ENCODE measurements around the gene BMP7.

BMP7 gene

DNA sequence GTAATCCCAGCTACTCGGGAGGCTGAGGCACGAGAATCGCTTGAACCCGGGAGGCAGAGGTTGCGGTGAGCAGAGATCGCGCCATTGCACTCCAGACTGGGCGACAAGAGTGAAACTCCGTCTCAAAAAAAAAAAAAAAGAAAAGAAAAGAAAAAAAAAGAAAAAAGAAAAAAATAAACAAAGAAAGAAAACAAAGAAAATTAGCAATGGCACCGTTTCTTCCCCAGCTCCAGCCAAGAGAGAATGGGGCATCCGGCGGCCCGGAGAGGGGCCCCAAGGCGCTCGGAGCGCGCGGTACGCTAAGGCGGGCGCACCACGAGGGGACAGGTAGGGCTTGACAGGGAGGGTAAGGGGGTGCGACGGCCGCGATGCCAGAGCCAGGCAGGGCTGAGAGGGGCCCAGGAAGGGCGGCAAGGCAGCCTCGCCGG is 1.5 kb downstream of the BMP7 start:
- peak; percentile 27 for DNase-seq

DNA sequence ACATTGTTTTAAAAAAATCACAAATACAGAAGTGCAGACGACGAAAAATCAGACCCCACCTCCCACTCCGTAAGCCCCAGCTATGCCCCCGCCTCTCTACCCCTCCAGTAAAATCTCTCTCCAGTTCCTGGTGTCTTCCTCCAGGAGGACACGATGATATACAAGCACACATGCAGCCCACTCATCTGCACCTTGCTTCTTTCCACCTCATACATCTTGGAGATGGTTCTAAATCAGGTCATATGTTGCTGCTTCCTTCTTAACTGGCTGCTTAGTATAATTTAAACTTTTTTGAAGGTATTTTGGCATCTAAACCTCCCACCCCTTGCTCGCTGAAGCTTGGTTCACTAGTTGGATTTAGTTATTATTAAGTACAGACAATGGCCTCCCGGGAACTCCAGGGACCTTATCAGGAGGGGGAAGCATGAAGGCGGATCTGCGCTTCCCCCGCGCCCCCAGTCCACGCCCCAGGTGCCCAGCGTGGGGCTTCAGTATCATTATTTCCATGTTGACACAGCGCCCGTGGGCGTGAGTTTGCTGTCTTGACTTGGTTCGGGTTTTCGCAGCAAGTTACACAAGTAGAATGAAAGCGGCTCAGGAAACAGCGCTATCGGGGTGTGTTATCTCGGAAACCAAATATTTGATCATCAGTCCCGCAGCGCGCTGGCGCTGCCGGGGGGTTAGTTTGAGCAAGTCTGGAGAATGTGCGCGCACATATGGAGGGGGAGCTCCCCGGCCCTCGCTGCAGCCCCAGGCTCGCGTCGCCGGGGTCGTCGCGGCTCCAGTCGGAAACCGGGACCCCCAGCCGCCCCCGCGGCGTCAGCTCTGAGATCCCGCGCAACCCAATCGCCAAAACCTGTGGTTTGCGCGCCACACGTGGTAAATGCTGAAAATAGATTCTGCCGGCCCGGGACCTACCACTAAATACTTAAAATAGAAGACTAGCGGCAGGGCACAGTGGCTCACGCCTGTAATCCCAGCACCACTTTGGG is 2.3 kb downstream of the BMP7 start:
- DNase-seq, result peak; percentile 86

DNA sequence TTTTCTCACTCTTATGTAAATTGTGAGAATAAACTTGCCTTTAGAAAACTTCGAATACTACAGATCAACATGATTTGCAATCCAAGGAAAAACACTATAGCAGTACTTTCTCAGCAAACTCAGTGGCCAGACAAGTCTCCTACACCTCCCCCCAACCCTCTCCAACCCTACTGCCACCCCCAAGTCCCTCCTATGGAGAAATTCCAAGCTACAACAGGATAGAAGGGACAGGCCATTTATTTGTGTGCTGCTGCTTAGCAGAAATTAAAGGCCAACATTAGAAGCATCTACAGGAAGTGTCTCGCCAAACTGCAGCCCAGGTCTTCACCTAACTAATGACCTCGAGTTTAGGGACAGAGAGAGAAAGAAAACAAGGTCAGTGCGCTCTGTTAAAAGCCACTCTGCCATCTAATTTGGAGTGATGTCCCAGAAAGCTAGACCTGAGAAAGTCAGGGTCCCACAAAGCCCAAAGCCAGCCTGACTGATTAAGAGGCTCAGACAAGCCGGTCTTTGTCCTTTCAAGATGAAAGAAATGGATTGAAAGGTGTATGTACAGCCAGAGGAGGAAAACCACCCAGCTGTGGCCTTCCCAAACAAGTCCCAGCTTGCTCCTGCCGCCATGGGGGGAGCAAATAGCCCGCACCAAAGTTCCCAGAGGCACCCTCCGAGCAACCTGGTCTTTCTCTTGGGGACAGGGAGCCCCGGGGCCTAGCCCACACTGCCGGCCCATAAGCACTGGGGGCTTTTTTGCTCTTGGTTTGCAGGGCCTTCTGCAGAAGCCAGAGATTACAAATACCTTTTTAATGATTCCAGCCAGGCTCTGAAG is 3.4 kb downstream of the BMP7 start:
- peak; percentile 77 for DNase-seq

DNA sequence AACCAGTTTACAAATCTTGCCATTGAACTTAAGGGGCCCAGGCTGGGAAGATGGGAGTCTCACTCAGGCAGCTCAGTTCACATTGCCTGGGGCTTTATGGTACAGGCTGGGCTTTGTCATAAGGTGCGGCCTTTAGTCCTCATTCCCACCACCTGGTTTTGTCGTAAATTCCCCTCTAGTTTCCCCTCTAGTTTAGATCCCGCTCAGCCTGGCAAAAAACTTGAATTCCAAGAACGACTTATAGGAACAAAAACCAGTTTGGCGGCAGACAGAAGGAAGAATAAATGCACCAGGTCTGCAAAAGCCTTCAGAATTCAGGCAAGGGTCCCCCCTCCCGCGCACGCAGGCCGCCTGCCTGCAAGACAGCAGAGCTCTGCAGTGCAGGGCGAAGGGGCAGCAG is 4.1 kb downstream of the BMP7 start:
- peak; percentile 33 for DNase-seq

DNA sequence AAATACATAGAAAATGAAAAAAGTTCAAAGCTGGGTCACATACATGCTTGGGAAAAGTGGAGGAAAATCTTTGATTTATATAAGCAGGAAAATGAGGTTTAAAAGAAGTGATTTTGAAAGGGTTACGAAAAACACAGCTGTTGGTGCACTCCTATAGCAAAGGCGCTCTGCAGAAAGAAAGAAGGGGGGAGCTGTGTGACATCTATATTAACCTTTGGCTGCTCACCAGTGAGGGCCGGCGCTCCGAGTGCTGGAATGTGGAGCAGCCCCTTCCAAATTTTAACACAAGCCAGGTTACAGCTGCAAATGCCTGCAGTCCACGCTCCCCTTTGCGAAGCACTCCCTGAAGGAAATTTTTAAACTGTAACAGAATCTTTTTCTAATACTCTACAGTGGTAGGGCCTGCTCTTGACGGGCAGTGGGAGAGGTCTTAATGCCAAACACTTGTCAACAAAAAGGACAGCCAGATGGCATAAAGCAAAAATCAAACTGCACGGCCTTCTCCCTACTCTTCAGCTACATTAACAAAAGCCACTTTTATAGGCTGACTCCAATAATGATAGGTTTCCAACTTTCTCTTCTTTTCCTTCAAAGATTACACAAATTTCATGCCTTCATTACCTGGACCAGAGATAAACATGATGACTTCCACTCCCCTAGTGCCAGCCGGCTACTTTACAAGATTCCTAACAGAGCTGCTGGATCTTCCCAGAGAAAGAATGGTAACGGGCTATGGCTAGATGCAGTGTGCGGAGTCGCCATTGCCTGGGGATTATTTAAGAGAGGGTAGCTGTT is 4.8 kb downstream of the BMP7 start:
- DNase-seq, result no peak

DNA sequence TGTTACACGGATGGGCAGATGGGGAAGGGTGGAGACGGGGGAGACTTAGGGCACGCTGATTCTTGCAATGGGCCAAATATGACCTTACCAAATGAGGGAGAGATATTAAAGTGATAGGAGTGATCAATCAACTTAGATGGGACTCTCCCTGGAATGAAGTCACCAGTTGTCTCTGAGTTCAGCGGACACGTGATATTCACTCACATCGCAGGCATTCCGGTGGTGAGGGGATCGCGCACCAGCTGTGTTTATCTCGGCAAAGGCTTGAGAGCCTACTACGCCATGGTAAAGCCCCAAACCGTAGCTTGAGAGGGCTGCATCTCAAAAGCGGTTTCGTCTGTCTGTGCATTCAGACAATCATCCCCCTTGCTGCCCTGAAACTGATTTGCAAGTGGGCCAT is 5.5 kb downstream of the BMP7 start:
- DNase-seq, result no peak

DNA sequence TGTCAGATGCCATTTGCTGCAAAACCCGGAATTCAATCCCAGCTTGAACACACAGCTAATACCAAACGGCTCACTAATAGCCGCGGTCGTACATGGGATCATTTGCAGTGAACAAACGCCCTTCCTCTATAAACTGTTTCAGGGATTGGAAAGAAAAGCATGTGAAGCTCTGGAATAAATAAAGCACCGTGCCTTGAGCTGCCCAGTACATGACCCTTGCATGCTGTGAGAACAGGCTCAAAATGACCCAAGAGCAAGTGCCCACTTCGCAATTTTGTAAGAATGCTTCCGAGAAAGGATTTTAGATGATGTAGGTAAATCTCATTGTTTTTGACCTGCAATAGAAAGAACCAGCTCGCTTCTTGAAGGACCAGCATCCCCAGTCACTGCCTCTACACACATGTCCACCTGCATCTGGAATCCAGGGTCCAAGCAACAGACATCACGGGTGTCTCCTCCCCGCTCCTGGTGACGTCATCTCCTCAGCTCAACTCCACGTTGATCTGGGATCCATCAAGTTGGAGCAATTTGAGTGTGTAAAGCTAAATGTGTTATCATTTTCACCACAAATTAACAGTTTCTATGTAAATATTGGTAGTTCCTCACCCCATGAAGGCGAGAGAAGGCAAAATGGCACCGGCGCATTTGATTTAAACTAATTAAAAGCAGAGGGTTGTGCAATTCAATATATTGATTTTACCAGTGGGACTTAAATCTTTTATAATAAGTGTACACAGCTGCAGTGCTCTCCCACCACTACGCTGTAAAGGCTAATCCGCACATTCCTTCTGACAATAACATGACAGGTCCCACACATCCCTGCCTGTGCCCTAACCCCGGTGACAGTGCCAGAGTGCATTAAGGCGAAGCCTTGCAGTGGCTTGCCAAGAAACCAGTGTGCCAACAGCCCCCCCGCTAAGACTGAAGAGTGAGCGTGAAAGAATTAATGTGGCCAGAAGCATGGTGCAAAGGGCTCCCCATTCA is 6.2 kb downstream of the BMP7 start:
- no peak for DNase-seq

DNA sequence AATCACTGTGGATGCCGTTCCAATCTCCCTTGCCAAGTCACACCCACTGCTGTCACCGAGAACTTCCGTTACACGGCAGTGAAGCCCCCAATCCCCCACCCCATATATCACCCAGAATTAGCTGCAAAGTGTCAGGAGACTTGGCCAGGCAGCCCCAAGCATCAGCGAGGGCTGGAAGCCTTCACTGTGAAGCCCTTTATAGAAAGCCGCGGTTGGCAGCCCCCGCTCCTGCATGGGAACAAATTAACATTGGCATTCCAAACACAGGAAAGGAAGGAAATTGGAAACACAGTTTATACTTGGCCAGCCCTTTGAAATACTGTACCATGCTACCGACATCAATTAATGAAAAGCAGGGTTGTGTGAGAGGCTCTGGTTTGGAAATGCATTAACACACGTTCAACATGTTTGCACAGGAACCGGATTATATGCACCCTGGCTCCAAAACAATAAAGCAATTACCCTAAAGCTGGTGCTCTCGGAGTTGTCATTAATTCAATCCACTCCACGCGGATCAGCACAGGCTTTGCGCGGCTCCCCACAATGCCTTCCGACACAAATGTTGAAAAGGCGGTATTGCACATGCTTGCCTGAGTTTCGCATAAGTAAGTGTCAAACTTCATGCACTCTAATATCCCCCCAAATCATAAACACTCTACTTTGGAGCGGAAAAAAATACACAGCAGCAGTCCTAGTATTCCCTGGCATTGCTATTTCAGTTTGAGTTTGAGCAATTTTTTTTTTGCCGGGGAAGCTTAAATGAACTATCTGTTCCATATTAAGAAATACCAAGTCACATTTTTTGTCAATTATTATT is 7.1 kb downstream of the BMP7 start:
- peak; percentile 71 for DNase-seq

DNA sequence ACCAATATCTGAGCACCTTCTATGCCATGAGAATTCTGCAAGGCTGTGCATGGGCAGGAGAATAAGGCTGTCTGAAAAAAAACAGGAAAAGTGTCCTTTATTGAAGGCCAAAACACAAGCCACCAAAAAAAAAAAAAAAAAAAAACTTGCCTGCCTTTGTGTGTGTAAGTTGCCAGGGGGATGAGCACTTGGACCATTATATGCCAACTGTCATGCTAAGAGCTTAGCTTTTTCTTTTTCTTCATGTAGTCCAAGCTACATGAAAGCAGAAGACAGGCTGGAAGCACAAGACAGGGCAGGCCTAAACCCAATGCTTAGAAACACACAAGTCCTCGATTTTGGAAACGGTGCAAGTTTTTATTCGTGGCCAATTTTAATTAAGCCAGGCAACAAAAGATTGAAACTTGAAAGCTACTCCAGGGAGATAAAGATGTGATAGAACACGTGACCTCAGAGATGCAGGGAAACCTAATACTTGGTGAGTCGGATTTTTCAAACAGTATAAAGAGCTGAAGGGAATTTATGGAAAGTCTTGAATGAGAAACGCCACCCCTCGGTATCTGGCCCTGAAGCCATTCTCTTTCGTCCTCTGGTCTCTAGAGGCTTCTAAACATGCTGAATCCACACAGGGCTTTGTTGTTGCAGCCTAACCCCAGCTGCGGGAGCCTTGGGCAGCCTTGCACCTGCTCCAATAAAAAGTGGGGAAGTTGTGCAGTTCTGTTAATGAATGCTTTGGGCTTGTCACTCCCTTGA is 8.6 kb downstream of the BMP7 start:
- peak; percentile 77 for DNase-seq

DNA sequence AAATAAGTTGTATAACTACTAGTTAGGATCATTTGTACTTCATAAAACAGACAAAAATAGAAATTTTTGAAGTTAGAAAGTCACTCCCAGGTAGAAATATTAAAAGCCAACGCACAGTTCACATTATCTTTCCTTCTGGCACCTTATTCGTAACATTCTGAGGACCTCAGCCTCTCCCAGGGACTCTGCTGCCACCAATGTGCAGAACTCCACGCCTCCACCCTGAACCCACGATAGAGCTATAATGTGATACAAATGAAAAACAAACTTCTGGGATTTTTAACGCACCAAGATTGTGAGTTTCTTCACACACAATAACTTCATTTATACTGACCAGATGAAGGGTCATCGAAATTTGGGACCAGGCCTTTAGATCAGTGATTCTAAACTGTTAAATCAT is 9.5 kb downstream of the BMP7 start:
- DNase-seq, result no peak

DNA sequence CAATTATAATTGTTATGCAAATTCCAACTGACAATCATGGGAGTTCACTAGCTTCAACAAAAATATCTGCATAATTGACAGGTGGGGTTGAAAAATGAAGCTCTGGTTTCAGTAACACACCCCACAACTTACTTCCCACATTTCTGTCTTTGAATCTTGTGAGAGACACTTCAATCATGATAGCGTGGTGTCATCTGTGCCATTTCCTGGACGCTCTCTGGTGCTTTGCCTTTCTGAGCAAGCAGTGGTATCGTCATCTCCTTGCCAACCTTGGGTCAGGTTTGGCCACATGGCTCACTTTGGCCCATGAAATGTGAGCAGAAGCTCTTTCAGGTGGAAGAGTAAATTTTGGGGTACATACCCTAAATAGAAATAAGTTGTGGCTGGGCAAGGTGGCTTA is 10.2 kb downstream of the BMP7 start:
- DNase-seq, result peak; percentile 37

DNA sequence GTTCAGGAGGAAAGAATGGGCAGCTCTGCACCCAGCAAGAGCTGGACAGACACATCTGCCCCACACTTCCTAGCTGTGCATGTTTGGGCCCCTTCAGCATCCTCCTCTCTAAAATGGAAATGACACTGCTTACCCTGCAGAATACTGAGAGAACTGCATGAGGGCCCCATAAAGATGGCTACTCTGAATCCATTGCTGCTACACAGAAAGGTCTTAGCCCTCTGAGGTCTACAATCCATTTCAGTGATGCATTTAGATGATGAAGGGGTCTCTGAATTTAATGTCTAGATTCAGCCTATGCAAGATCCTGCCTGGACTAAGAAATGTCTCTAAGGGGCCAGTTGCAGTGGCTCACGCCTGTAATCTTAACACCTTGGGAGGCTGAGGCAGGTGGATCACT is 11.3 kb downstream of the BMP7 start:
- DNase-seq, result no peak

DNA sequence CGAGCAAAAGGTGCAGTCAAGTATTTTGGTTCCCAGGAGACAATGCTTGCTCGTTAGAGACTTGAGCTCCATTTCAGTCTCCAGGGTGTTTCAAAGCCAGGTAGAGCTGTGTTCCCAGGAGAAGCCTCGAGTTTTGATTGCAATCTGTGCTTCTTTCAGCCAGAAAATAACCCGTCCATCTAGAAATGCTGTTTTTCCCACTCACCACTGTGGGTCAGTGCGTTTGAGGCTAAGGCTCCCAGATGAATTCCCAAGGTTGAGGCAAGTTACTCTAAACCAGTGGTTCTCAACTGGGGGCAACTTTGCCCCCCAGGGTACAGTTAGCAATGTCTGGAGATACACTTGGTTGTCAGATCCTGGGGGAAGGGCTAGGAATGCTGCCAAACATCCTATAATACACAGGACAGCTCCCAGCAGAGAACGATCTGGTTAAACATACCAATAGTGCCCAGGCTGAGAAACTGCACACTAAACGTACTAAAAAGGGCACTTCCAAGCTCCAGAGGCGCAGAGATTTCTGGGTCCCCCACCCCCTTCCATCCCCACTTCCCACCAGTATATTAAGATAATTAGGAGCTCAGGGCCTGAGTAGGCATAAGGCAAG is 13.8 kb downstream of the BMP7 start:
- DNase-seq, result no peak

DNA sequence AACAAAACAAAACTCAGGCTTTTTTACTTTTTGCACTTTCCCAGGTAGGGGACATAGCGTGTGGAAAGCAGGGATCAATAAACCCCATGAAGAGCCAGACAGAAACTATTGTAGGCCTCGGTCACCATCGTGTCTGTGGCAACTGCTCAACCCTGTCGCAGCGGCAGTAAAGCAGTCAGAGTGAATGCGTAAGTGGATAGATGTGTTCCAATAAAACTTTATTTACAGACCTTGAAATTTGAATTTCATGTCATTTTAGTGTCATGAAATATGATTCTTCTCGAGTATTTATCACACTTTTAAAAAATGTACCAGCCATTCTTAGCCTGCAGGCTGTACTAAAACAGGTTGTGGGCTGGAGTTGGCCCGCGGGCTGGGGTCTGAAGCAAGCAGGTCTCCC is 14.5 kb downstream of the BMP7 start:
- no peak for DNase-seq

DNA sequence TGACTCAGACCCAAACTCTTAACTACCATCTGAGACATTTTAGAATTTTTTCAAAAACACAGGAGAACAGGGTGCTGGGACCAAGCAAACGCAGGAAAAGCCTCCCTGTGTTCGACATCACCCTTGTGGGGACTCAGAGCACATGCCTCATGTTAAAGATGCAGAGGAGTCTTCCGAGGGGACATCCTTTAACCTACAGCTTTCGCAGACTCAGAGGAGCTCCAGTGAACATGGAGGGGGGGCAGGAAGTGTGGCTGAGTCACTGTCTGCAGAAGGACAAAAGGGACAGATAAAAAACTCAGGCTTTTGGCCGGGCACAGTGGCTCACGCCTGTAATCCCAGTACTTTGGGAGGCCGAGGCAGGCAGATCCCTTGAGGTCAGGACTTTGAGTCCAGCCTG is 15.1 kb downstream of the BMP7 start:
- DNase-seq, result no peak

DNA sequence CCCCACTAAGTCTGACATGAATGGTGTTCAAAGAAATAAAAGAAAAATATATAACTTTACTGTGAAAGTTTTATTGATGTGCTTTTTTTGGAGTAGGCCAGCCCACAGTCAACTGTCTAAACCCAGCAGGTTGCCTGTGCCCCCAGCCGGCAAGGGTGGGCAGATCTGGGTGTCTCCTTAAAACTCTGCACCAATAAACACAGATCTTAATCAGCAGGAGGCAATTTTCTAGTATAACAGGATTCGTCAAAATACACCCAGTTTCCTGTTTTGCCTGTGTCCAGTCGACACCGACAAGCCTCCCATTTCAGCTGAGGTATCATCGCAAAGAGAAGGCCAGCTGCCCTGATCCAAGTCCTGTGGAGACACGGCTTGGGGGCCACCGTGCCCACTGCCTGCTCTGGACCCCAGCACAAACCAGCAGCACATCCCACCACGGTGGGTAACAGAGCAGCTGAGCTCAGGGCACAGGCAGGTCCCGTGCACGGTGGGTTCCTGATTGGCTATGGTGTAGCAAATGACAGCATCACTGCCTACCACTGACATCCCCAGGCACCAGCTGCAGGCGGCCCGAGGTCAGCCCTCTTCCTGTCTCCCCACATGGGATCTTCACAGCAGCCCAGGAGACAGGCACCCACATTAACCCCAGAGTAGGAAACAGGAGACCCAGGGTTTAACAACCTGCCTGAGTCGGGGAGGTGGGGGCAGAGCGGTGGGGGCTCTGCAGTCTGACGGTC is 15.7 kb downstream of the BMP7 start:
- DNase-seq, result no peak

DNA sequence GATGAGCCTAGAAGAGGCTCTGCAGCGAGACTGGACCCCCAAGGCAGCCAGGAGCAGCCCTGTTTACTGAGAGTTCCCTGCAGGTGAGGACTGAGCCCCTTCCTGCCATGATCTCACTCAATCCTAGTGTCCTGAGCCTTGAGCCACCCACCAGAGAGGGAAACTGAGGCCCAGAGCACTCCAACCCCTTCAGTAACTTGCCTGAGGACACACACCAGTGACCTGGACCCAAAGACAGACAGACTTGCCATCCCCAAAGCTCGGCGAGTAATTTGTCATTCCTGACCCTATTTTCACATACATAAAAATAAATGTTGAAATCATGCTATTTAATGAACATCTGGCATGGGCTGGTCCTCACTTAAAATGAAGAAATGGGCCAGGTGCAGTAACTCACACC is 16.7 kb downstream of the BMP7 start:
- DNase-seq, result no peak

DNA sequence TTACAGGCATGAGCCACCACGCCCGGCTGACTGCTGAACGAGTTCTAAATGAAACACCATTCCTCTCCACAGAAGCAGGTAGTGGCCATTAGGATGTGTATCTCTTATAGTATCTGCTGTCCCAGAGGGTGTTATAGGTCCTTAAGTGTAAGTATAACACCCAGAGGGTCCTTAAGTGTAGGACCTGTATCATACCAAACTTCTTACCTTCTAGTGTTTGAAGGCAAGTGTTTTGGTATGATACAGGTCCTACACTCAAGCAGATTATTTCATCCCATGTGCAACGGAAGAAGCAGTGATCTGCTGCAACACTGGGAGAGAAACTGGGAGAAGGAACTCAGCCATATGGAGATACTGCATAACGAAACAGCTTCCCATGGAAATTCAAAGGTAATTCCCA is 17.4 kb downstream of the BMP7 start:
- no peak for DNase-seq
